GM12891 (cell line): ENCODE results near the gene CDH4.

Experiments used
- POLR2AphosphoS5 ChIP-seq: IDR thresholded peaks from 2 replicates; pipeline ENCODE4 v1.6.1; 2011; ENCODE audit warnings: low read depth, low read length, control low read depth
- TAF1 ChIP-seq: IDR thresholded peaks from 2 replicates; pipeline ENCODE4 v1.6.1; 2011; ENCODE audit warnings: low read depth, low read length, control low read depth

DNA sequence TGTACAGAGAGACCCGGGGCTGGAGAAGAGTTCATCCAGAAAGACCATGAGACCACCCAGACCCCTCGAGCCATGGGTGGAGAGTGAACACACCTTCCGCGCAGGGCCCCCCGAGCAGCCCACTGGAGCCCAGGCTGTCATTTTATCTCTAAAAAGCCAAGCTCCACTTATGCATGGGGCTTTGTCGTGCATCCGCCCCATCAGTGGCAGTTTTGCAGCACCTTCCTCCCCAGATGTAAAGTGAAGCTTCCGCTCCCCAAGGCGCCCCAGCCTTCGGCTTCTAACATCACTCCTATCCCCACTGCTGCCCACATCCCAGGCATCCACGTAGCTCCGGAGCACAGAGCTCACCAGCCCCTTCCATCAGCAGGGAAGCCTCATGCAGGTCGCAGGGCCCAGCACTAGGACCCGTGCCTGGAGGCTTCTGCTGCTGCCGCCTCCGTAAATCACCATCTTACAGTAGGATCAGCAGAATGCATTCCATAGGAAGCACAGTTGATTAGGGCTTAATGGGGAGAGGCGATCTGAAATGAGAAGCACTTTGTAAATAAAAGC lies 512.5 kb downstream of the CDH4 start:
- TF ChIP-seq TAF1: no peak
- TF ChIP-seq POLR2AphosphoS5: no peak
